HG02973 (cell line): ENCODE results near the gene DEFB124.
"Not testable (repeated sequence)": the region's sequence is repeated elsewhere in the genome, so short reads cannot be mapped to it uniquely, and the experiment has no call there.

Experiments
- ATAC-seq: cut with Tn5 transposase; IDR thresholded peaks from one replicate; pipeline ENCODE4 v1.9.1; 2021; ENCODE audit warnings: moderate library complexity; ENCODE audit not compliant: unreplicated experiment

The DEFB124 gene

DNA sequence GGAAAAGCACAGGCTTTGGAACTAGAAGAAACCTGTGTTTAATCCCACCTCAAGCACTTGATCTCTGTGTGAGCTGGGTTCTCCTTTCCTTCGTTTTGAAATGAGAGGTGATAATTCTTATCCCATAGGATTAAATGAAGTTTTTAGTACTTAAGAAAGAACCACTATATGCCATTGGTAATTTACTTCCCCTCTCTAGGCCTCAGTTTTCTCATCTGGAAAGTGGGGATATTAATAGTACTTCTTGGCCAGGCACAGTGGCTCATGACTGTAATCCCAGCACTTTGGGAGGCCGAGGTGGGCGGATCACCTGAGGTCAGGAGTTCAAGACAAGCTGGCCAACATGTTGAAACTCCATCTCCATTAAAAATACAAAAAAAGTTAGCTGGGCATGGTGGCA lies 14.2 kb upstream of the DEFB124 start:
- ATAC-seq, result no peak

- no peak for ATAC-seq
Measured at GRCh38 chr20:31488115-31488514, 13.2 kb upstream of the DEFB124 start.

DNA sequence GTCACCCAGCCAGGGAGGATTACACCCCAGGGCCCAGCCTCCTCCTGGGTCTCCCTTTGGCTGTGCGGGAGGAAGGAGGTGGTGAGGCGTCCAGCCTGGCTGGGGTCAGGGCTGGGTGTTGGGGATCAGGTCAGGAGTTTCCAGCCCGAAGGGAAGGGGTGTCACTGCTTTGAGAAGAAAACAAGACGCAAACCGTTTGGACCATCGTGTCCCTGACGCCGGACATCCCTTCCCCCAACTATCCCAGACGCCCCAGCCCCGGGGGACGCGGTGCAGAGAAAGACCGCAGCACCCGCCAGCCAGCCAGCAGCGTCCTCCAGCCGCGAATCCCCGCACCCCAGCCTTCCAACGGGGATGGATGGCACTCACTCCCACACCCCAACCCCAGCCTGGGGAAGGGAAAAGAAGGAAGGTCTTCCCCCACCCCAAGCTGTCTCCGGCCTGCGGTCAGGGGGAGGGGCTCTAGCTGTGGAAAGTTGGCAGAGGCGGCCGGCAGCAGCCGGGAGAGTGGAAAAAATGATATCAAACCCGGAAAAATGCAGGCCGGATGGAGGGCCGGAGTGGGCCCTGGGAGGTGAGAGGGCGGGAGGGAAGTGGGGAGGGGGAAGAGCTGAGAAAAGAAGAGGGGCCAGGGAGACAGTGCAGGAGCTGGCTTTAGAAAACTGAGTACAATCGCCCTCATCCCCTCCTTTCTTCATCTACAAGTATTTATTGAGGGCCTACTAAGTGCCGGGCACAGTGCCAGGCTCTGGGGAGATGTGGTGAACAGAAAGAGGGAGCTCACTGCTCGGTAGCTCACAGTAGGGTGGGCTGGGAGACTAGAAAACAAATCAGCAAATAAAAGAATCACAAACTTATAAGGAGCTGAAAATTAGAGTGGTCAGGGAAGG lies 10.8 kb upstream of the DEFB124 start:
- ATAC-seq, result no peak

DNA sequence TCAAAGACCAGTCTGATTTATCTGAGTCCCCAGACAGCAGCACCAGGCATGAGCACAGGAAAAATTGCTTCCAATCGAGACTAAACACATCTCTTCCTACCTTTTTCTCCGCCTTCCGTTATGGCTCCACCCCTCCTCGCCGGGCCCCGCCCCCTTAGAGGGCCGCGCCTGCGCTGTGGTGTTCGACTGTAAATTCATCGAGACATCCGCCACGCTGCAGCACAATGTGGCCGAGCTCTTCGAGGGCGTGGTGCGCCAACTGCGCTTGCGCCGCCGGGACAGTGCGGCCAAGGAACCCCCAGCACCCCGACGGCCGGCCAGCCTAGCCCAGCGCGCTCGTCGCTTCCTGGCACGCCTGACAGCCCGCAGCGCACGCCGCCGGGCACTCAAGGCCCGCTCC lies 9.1 kb upstream of the DEFB124 start:
- ATAC-seq, result no peak

DNA sequence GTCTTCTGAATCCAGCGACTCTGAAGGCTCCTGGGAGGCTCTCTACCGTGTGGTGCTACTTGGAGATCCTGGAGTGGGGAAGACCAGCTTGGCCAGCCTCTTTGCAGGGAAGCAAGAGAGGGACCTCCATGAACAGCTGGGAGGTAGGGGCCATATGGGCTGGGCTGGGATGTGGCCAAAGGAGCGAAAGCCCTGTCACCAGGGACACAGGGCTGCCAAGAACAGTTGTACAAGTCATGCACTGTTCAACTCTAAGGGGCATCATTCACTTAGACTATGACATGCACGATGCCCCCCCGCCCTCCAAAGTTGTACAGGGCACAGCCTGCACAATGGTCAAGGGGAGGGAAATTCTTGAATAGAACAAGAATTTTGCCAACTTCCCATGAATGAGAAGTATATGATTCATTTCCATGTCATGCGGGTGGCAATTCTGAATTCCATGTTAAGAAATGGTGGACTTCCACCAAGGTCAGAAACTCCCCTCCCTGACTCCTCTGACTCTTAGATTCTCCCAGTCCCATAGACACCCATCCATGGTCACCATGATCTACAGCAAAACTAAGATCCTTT lies 1.8 kb upstream of the DEFB124 start:
- ATAC-seq, result no peak

DNA sequence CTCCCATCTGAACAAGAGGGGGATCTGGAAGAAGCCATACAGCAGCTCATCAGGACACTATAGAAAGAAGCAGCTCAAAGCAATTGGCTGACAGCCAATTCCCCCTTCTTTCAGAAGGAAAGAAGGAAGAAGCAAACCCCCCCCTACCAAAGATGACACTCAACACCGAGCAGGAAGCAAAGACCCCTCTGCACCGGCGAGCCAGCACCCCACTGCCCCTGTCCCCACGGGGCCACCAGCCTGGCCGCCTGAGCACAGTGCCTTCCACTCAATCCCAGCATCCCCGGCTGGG lies 1.3 kb upstream of the DEFB124 start:
- no peak for ATAC-seq

GRCh38 chr20:31475472-31476293 lies 756 bp upstream of the DEFB124 start:
- no peak for ATAC-seq

GRCh38 chr20:31474097-31474436 lies 860 bp downstream of the DEFB124 start:
- peak; percentile 80 for ATAC-seq

DNA sequence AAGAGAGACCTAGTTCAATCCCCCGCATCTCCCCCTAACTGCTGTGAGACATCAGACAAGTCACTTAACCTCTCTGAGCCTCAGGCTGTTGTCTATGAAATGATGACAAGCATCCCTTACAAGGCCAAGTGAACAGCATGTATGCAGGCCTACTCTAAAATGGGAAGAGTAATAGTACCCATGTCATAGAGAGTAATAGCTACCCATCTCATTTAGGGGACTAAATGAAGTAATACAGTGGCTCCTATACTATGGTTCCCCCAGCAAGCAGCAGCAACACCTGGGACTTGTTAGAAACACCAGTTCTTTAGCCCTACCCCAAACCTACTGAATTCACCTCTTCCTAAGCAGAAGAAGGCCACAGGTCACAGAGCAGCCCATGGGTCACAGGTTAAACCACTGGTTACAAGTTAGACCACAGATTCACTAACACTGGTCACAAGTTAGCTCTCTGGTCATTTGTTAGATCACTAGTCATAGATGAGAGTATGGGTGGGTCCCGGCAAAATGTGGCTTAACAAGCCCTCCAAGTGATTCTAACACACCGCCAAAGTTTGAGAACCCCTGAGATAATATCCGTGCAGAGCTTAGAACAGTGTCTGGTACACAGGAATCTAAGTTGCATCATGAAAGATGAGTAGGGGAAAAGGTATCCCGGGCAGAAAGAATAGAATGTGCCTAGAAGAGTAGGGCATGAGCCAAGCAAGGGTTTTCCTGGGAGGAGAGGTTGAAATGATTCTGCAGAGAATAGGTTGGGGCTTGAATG lies 1.4 kb downstream of the DEFB124 start:
- no peak for ATAC-seq

GRCh38 chr20:31472395-31473330 lies 2.3 kb downstream of the DEFB124 start:
- no peak for ATAC-seq

DNA sequence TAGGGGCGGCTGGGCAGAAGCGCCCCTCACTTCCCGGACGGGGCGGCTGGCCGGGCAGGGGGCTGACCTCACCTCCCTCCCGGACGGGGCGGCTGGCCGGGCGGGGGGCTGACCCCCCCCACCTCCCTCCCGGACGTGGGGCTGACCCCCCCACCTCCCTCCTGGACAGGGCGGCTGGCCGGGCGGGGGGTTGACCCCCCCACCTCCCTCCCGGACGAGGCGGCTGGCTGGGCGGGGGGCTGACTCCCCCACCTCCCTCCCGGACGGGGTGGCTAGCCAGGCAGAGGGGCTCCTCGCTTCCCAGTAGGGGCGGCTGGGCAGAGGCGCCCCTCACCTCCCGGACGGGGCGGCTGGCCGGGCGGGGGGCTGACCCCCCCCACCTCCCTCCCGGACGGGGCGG lies 4.0 kb downstream of the DEFB124 start:
- ATAC-seq, result not testable (repeated sequence)

DNA sequence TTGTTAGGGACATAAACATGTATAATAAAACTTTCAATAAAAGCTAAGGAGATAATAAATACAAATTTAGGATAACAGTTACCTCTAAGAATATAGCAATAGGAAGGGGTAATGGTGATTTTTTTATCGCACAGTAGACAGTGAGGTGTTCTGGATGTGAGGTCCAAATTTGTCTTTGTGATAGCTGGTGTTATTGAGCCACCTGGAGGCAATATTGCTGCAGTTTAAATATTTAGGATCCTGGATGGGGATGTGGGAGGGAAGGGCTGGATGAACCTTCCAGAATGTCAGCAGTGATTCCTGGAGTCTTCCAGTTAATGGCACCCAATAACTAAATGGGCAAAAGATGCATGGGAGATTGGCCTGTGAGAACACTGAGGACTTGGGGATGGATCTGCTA lies 20.6 kb downstream of the DEFB124 start:
- no peak for ATAC-seq

DNA sequence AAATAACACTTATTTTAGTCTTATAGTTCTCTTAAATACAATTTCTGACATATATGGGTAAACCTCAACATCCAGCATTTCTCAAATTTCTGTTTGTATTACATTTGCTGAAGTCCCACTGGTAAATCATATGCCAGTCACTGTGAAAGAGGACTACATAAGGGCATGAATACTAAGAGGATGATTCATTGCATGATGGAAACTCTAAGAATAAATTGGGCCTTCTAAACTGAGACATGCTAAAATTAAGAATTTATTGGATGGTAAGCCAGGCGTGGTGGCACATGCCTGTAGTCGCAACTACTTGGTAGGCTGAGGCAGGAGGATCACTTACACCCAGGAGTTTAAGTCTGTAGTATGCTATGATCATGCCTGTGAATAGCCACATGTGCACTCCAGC lies 22.4 kb downstream of the DEFB124 start:
- no peak for ATAC-seq

- no peak for ATAC-seq
Measured at GRCh38 chr20:31449511-31450414, 25.2 kb downstream of the DEFB124 start.

DNA sequence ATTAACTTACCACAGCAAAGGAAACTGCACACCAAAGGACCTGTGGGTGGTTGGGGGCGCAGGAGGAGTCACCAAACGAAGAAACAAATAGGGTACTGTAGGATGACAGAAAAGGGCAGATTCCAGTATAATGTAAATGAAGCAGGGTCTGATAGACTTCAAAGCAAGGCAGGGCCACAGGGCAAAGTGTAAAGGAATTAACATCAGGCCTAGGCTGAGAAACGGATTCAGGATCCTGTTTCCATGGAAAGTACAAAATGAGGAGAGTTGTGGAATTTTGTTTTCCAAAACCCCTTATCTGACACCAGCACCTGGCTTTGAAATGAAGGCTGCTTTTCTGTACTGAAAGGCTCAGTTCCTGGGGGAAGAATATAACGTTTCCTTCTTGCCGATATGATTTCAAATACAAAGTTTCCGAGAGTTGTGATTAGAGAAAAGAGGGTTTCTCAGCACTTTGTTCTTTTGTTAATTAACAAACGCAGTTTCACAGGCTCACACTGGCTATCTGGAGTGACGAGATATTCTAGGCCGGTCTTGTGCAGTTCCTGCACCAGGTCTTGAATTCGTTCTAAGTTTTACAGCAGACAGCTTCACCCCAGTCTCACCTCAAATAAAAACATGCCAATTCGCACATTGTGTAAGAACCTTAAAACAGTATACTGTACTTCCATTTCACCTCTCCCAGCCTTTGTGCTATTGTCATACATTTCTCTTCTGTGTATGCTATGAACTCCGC lies 28.7 kb downstream of the DEFB124 start:
- ATAC-seq, result no peak

DNA sequence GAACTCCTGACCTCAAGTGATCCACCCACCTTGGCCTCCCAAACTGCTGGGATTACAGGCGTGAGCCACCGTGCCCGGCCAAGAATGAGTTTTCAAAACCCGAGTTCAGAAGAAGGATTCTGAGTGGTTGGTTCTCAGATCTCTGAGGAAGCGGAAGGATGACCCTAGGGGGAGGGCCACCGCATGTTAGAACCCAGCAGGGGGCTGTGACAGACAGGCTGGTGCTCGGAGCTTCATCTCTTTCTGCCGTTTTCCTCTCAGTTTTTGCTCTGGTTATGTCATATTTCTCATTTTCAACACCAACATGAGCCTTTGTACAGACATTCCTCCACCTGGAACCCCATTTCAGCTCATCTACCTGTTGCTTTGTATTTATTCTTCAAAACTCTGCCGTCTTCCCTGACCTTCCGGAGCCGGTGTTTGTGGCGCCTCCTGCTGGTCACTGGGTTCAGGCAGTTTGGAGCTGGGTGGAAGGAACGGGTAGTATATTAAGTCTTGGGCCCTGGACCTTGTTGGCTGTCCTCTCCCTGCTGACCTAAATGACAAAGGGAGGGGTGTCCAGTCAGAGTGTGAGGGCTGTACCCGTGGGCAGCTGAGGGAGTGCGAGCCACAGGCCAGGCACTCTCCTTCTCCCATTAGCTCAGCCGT lies 34.8 kb downstream of the DEFB124 start, which contains the start of gene DEFB123:
TSS of gene DEFB123 (plus strand) at position 621 of the 648 bp plus-strand sequence. CDS start 67 bp downstream, outside the sequence.
- ATAC-seq, result no peak

GRCh38 chr20:31430568-31431115 lies 44.3 kb downstream of the DEFB124 start:
- no peak for ATAC-seq

GRCh38 chr20:31427576-31427975 lies 47.4 kb downstream of the DEFB124 start:
- ATAC-seq, result not testable (repeated sequence)
